Left ventricle myocardium superior (tissue), 1 donor: Measurements from ENCODE around the gene CWC27. TPM values are rescaled to one million over a fixed set of nuclear protein-coding genes. Genes with fewer than 3 reads are reported as not detected.

Experiments used
- ATAC-seq: fragments of 200-7000 bp; cut with Tn5 transposase; one replicate; pipeline ENCODE4 v1.9.1; 2020; ENCODE audit warnings: mild to moderate bottlenecking, moderate library complexity
- DNase-seq: peaks from one replicate; pipeline ENCODE4 v3.0.0-alpha.2; 2020
- intact Hi-C: fragments of 100-400 bp; cut with micrococcal nuclease; formaldehyde crosslinking; loops from one replicate; pipeline ENCODE4 v1.11.0; 2022
- total RNA-seq: library from RNA; stranded (reverse); fragmentation: NEBNext Ultra II Directional; extraction: Animal tissue kit (Norgen Biotek cat#: 25700); gene quantifications from one replicate; pipeline ENCODE4 v1.2.1, GENCODE V29; 2021
- donor health status: DM: no; HTN: yes; CAD: no; lungs with severe emphysema.

The CWC27 gene
- total RNA-seq, 1 donor from 2014 or later: 27.9 TPM

GRCh38 chr5:64952951-64953673 lies 184.4 kb downstream of the CWC27 start:
- DNase-seq (no peak), ATAC-seq (no peak)
- intact Hi-C loops: loop anchor here (10.0 kb wide), 1 partner anchor 532 kb away; the partner anchor contains the start of gene ADAMTS6

GRCh38 chr5:64954518-64954917 lies 185.8 kb downstream of the CWC27 start:
- ATAC-seq: no peak
- intact Hi-C loops: loop anchor here (10.0 kb wide), 1 partner anchor 530 kb away; the partner anchor contains the start of gene ADAMTS6
- no peak for DNase-seq

GRCh38 chr5:64958757-64959391 lies 190.1 kb downstream of the CWC27 start:
- ATAC-seq (no peak), DNase-seq (no peak)
- intact Hi-C loops: loop anchor here (5.0 to 10.0 kb wide), 3 partner anchors 143 to 526 kb away; partner anchors contain the start of gene ADAMTS6

GRCh38 chr5:64963278-64963677 lies 194.5 kb downstream of the CWC27 start:
- DNase-seq: no peak
- no peak for ATAC-seq
- intact Hi-C loops: no loop called here

GRCh38 chr5:64968591-64969110 lies 199.9 kb downstream of the CWC27 start:
- intact Hi-C loops: no loop called here
- DNase-seq: no peak
- ATAC-seq: no peak

- intact Hi-C loops: no loop called here
- no peak for ATAC-seq
- no peak for DNase-seq
Measured at GRCh38 chr5:64969578-64969977, 200.8 kb downstream of the CWC27 start.

- DNase-seq (no peak), ATAC-seq (no peak)
- intact Hi-C loops: no loop called here
Measured at GRCh38 chr5:64971513-64971912, 202.8 kb downstream of the CWC27 start.

GRCh38 chr5:64971990-64972389 lies 203.3 kb downstream of the CWC27 start:
- ATAC-seq (no peak), DNase-seq (no peak)
- intact Hi-C loops: no loop called here

- ATAC-seq (no peak), DNase-seq (no peak)
- intact Hi-C loops: no loop called here
Measured at GRCh38 chr5:64972591-64972990, 203.9 kb downstream of the CWC27 start.

GRCh38 chr5:64973215-64973614 lies 204.5 kb downstream of the CWC27 start:
- intact Hi-C loops: no loop called here
- ATAC-seq (no peak), DNase-seq (no peak)

- no peak for DNase-seq
- intact Hi-C loops: no loop called here
- ATAC-seq: no peak
Measured at GRCh38 chr5:64977779-64978178, 209.0 kb downstream of the CWC27 start.

- ATAC-seq (no peak), DNase-seq (no peak)
- intact Hi-C loops: no loop called here
Measured at GRCh38 chr5:64978546-64978945, 209.8 kb downstream of the CWC27 start.

- no peak for DNase-seq
- no peak for ATAC-seq
- intact Hi-C loops: no loop called here
Measured at GRCh38 chr5:64979531-64979930, 210.8 kb downstream of the CWC27 start.

- ATAC-seq (no peak), DNase-seq (no peak)
- intact Hi-C loops: no loop called here
Measured at GRCh38 chr5:64980176-64980575, 211.4 kb downstream of the CWC27 start.

- intact Hi-C loops: no loop called here
- ATAC-seq (no peak), DNase-seq (no peak)
Measured at GRCh38 chr5:64987768-64988167, 219.0 kb downstream of the CWC27 start.

GRCh38 chr5:65009207-65009606 lies 240.5 kb downstream of the CWC27 start:
- ATAC-seq: no peak
- no peak for DNase-seq
- intact Hi-C loops: no loop called here

- ATAC-seq: no peak
- intact Hi-C loops: no loop called here
Measured at GRCh38 chr5:65010841-65011240, 242.1 kb downstream of the CWC27 start.

GRCh38 chr5:65012301-65012892 lies 243.7 kb downstream of the CWC27 start:
- DNase-seq (no peak), ATAC-seq (no peak)
- intact Hi-C loops: no loop called here

More at GRCh38 chr5:65010841-65011240, 242.1 kb downstream of the CWC27 start:
- no peak for DNase-seq

- intact Hi-C loops: no loop called here
- DNase-seq: no peak
- no peak for ATAC-seq
Measured at GRCh38 chr5:65013166-65013565, 244.4 kb downstream of the CWC27 start.

GRCh38 chr5:65014769-65015168 lies 246.0 kb downstream of the CWC27 start:
- DNase-seq (no peak), ATAC-seq (no peak)
- intact Hi-C loops: no loop called here
